Tibial artery (tissue), 4 donors: ENCODE measurements around the gene MAZ.
A peak's percentile ranks its signal among the peaks of the same experiment; 100 is the strongest.

ENCODE experiments used
- DNase-seq, 2 donors: peaks; one replicate each; pipeline ENCODE4 v3.0.0-alpha.2; 2019
- H3K27ac ChIP-seq, 2 donors: fragments of 200-600 bp; sonication (generic) in 1 of 2; 1 replicate in 1 of 2; 2 replicates in 1 of 2; pipeline ENCODE4 v1.5.1; 2018 to 2019; ENCODE audit warnings: mild to moderate bottlenecking in 1 of 2
- H3K27me3 ChIP-seq, 2 donors: fragments of 200-600 bp; sonication (generic) in 1 of 2; one replicate each; pipeline versions ENCODE4 v1.5.1 to v1.6.0; 2016 to 2019
- H3K36me3 ChIP-seq, 3 donors: fragments of 200-600 bp; sonication (generic) in 2 of 3; one replicate each; pipeline ENCODE4 v1.5.1; 2016 to 2019; ENCODE audit warnings: mild to moderate bottlenecking in 2 of 3
- H3K4me1 ChIP-seq, 4 donors: fragments of 200-600 bp; sonication (generic) in 2 of 4; 1 replicate in 3 of 4; 2 replicates in 1 of 4; pipeline ENCODE4 v1.5.1; 2016 to 2019
- H3K4me3 ChIP-seq, 2 donors: fragments of 200-600 bp; sonication (generic) in 1 of 2; 1 replicate in 1 of 2; 2 replicates in 1 of 2; pipeline ENCODE4 v1.5.1; 2018 to 2019; ENCODE audit warnings: mild to moderate bottlenecking in 2 of 2
- H3K9me3 ChIP-seq, 3 donors: fragments of 200-600 bp; sonication (generic) in 1 of 3; one replicate each; pipeline ENCODE4 v1.5.1; 2016 to 2019
- intact Hi-C: fragments of 100-400 bp; cut with DNase I; formaldehyde crosslinking; loops from one replicate; pipeline ENCODE4 v1.15.0; 2023; ENCODE audit warnings: low total_unique reads
- TF ChIP-seq, protein P1 (sequence below), 2 experiments: fragments of 200-600 bp in 1 of 2; fragments of 450-650 bp in 1 of 2; IDR thresholded peaks; one replicate each; pipeline ENCODE4 v1.5.1; 2017 to 2019; ENCODE audit warnings: antibody characterized with exemption in 2 of 2, mild to moderate bottlenecking in 1 of 2, moderate library complexity in 1 of 2

The MAZ gene

GRCh38 chr16:29807426-29808218 lies 1.3 kb downstream of the MAZ start:
- DNase-seq: peak; percentile 92 to 96
- intact Hi-C loops: no loop called here
- H3K4me1 ChIP-seq: peaks cover 18 to 58% (median 44%) of the 10 kb centered on the region in 4 donors
- peak overlapping the region; percentile 73 to 88 for H3K4me3 ChIP-seq
- H3K36me3 ChIP-seq: peaks cover 11 to 21% (median 13%) of the 10 kb centered on the region in 3 donors
- no peaks in the 10 kb centered on the region for H3K27me3 ChIP-seq
- TF ChIP-seq, protein P1, sequence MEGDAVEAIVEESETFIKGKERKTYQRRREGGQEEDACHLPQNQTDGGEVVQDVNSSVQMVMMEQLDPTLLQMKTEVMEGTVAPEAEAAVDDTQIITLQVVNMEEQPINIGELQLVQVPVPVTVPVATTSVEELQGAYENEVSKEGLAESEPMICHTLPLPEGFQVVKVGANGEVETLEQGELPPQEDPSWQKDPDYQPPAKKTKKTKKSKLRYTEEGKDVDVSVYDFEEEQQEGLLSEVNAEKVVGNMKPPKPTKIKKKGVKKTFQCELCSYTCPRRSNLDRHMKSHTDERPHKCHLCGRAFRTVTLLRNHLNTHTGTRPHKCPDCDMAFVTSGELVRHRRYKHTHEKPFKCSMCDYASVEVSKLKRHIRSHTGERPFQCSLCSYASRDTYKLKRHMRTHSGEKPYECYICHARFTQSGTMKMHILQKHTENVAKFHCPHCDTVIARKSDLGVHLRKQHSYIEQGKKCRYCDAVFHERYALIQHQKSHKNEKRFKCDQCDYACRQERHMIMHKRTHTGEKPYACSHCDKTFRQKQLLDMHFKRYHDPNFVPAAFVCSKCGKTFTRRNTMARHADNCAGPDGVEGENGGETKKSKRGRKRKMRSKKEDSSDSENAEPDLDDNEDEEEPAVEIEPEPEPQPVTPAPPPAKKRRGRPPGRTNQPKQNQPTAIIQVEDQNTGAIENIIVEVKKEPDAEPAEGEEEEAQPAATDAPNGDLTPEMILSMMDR (IDR thresholded peaks at IDR 0.05): peak; percentile 41 to 43
- H3K27ac ChIP-seq: peak overlapping the region; percentile 90 to 97
- no peaks in the 10 kb centered on the region for H3K9me3 ChIP-seq

DNA sequence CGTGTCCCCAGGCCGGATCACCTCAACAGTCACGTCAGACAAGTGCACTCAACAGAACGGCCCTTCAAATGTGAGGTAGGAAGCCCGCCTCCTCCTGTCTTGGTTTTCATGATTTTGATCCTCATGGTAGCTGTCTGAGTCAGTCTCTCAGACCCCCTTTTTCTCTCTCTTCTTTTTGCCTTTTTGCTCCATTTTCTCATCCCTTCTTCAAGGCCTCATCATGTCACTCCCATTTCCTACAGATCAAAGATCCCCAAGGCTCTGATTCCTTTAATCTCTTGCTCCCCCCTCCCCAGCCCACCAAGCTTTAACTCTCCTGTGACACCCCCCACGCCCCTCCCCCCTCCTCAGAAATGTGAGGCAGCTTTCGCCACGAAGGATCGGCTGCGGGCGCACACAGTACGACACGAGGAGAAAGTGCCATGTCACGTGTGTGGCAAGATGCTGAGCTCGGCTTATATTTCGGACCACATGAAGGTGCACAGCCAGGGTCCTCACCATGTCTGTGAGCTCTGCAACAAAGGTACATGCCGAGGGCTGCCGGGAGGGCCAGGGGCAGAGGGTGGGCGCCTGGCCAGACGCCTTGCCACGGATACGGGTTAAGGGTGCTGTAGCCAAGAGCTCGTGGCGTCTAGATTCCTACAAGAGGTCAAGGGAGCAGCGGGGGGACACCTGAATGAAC lies 2.0 kb downstream of the MAZ start:
- Histone ChIP-seq H3K27me3 (no peaks in the 10 kb centered on the region), H3K9me3 (no peaks in the 10 kb centered on the region), H3K4me1 (peaks cover 18 to 65% (median 50%) of the 10 kb centered on the region in 4 donors), H3K36me3 (peaks cover 11 to 21% (median 13%) of the 10 kb centered on the region in 3 donors), H3K4me3 (peak overlapping the region; percentile 73 to 88), H3K27ac (peak overlapping the region; percentile 90 to 97)
- TF ChIP-seq, protein P1 (IDR thresholded peaks at IDR 0.05): no peak
- DNase-seq: peak in 1 of 2 donors; percentile 70
- intact Hi-C loops: no loop called here

DNA sequence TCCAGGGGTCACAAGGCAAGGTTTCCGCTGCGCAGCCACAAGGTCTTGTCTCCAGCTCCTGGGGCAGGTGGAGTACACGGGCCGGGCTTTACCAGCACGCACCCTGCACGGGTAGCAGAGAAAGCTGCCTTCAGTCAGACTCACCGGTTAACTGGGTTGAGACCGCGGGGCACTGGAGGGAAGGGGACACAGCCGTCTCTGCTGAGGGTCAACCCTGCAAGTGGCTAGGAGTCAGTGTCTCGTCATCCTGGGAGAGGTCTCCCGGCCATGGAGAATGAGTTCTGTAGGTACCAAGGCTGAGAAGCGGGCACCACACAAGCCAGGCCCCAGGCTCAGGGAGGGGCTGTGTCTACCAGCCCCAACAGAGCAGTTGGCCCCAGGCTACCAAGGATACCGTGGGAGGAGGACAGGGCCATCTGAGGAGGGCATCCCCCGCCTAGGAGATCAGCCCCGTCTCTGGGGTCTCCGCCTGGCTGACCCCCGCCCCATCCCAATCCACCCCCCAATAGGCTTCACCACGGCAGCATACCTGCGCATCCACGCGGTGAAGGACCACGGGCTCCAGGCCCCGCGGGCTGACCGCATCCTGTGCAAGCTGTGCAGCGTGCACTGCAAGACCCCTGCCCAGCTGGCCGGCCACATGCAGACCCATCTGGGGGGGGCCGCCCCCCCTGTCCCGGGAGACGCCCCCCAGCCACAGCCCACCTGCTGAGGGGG lies 2.9 kb downstream of the MAZ start:
- Histone ChIP-seq H3K27ac (peak overlapping the region; percentile 90 to 97), H3K4me1 (peaks cover 18 to 68% (median 55%) of the 10 kb centered on the region in 4 donors)
- intact Hi-C loops: no loop called here

GRCh38 chr16:29809850-29810698 lies 3.7 kb downstream of the MAZ start:
- Histone ChIP-seq H3K4me3 (peak overlapping the region; percentile 0 to 73), H3K27me3 (no peaks in the 10 kb centered on the region), H3K9me3 (no peaks in the 10 kb centered on the region), H3K36me3 (peaks cover 11 to 21% (median 13%) of the 10 kb centered on the region in 3 donors), H3K4me1 (peaks cover 18 to 71% (median 59%) of the 10 kb centered on the region in 4 donors), H3K27ac (peak overlapping the region; percentile 90 to 97)
- no peak for DNase-seq
- intact Hi-C loops: loop anchor here (10.0 kb wide), 1 partner anchor 185 kb away; the partner anchor contains the start of genes HIRIP3 and INO80E
- TF ChIP-seq, protein P1 (IDR thresholded peaks at IDR 0.05): no peak

More for the DNA sequence above, 2.9 kb downstream of the MAZ start:
- TF ChIP-seq, protein P1 (IDR thresholded peaks at IDR 0.05): no peak
- H3K36me3 ChIP-seq: peaks cover 11 to 21% (median 13%) of the 10 kb centered on the region in 3 donors
- peak overlapping the region; percentile 0 to 73 for H3K4me3 ChIP-seq
- DNase-seq: peak in 1 of 2 donors; percentile 75
- no peaks in the 10 kb centered on the region for H3K27me3 ChIP-seq
- H3K9me3 ChIP-seq: no peaks in the 10 kb centered on the region
